Peyer's patch (tissue), 4 donors: Measurements from ENCODE around the gene MYO3A.

Experiments
- POLR2A ChIP-seq, 2 donors: fragments of 450-650 bp; IDR thresholded peaks; one replicate each; pipeline ENCODE4 v1.5.1; 2017; ENCODE audit warnings: antibody characterized with exemption in 2 of 2, mild to moderate bottlenecking in 2 of 2, moderate library complexity in 2 of 2
- TF ChIP-seq, protein P1 (sequence below), 6 experiments: fragments of 450-650 bp in 4 of 6; fragments of 200-600 bp in 2 of 6; sonication (generic) in 1 of 6; IDR thresholded peaks; one replicate each; pipeline ENCODE4 v1.5.1; 2017 to 2019; ENCODE audit warnings: antibody characterized with exemption in 6 of 6, mild to moderate bottlenecking in 3 of 6, moderate library complexity in 1 of 6

DNA sequence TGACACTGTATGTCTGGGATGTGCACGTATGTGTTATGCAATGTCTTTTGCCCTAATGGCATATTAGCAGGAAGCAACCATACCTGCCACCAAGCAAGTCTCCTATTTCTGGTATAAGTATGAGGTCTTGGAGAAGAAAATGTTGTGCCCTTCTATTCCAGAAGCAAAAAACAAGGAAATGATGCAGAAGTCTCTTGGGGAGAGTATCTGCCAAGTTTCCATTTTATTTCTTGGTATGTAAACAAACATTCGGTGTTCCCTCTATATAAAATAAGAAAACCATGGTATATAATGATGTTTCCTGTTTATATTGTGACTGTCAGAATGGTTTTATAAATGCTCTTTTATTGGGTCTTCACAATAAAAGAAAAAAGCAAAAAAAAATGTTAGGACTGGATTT is 19.3 kb upstream of the MYO3A start:
- no peak for TF ChIP-seq POLR2A (IDR thresholded peaks at IDR 0.05)
- TF ChIP-seq, protein P1, sequence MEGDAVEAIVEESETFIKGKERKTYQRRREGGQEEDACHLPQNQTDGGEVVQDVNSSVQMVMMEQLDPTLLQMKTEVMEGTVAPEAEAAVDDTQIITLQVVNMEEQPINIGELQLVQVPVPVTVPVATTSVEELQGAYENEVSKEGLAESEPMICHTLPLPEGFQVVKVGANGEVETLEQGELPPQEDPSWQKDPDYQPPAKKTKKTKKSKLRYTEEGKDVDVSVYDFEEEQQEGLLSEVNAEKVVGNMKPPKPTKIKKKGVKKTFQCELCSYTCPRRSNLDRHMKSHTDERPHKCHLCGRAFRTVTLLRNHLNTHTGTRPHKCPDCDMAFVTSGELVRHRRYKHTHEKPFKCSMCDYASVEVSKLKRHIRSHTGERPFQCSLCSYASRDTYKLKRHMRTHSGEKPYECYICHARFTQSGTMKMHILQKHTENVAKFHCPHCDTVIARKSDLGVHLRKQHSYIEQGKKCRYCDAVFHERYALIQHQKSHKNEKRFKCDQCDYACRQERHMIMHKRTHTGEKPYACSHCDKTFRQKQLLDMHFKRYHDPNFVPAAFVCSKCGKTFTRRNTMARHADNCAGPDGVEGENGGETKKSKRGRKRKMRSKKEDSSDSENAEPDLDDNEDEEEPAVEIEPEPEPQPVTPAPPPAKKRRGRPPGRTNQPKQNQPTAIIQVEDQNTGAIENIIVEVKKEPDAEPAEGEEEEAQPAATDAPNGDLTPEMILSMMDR (IDR thresholded peaks at IDR 0.05) = no peak
